ENCODE results near the gene HPSE2. TPM values are rescaled to one million over a fixed set of nuclear protein-coding genes. Genes with fewer than 3 reads are reported as not detected.

Gene HPSE2
- total and polyA plus RNA-seq, 2 experiments from 2014 or later: 0.10 to 0.24 TPM

GRCh38 chr10:98980353-98980752 lies 255.3 kb downstream of the HPSE2 start (continued):
- no peak for TF ChIP-seq CTCF (conservative IDR thresholded peaks at IDR 0.05; ENCODE audit: low read depth in 2 of 2)
- no peak for TF ChIP-seq JUNB (IDR thresholded peaks at IDR 0.05; ENCODE audit: unreplicated experiment)
- no peak for TF ChIP-seq EZH2phosphoT487 (IDR thresholded peaks at IDR 0.05; ENCODE audit: unreplicated experiment)
- no peak for TF ChIP-seq EZH2 (IDR thresholded peaks at IDR 0.05; ENCODE audit: low read depth, unreplicated experiment)
- TF ChIP-seq NANOG (IDR thresholded peaks at IDR 0.05; ENCODE audit: borderline replicate concordance): no peak
- TF ChIP-seq ETS1 (IDR thresholded peaks at IDR 0.05): no peak

GRCh38 chr10:98971464-98971863 lies 264.2 kb downstream of the HPSE2 start:
- H3K9me2 ChIP-seq (ENCODE audit: insufficient read depth): no peaks in the 10 kb centered on the region
- DNase-seq (ENCODE audit: low spot score) (no peak), ATAC-seq (no peak)
- no peaks in the 10 kb centered on the region for H3K36me3 ChIP-seq (ENCODE audit: insufficient read depth)
- no peak overlapping the region for H3K27ac ChIP-seq (ENCODE audit: low read depth)
- no peaks in the 10 kb centered on the region for H3K4me1 ChIP-seq (ENCODE audit: insufficient read depth)
- Mint-ChIP-seq H3K27ac (no peak overlapping the region), H3K9me3 (no peaks in the 10 kb centered on the region), H3K4me1 (no peaks in the 10 kb centered on the region), H3K36me3 (ENCODE audit: low read depth) (no peaks in the 10 kb centered on the region), H3K27me3 (ENCODE audit: insufficient read depth, low read depth, poor library complexity) (no peaks in the 10 kb centered on the region), H3K4me3 (no peak overlapping the region)
- H4K20me1 ChIP-seq (replicated peaks; ENCODE audit: insufficient read depth): no peaks in the 10 kb centered on the region
- H3K4me3 ChIP-seq: no peak overlapping the region
- no peak overlapping the region for H3K4me2 ChIP-seq
- H2AFZ ChIP-seq: no peak overlapping the region
- H3K79me2 ChIP-seq (replicated peaks; ENCODE audit: insufficient read depth): no peaks in the 10 kb centered on the region
- H3K27me3 ChIP-seq (ENCODE audit: insufficient read depth): no peaks in the 10 kb centered on the region
- no peaks in the 10 kb centered on the region for H3F3A ChIP-seq (replicated peaks; ENCODE audit: low read depth)
- TF ChIP-seq REST (IDR thresholded peaks at IDR 0.05; ENCODE audit: unreplicated experiment): no peak
- TF ChIP-seq ETS1 (IDR thresholded peaks at IDR 0.05): no peak
- TF ChIP-seq POLR2AphosphoS5 (IDR thresholded peaks at IDR 0.05; ENCODE audit: low read depth): no peak
- no peak for TF ChIP-seq JUNB (IDR thresholded peaks at IDR 0.05; ENCODE audit: unreplicated experiment)
- TF ChIP-seq STAT1 (IDR thresholded peaks at IDR 0.05; ENCODE audit: unreplicated experiment): no peak
- TF ChIP-seq ZNF331 (CRISPR knock-in tag; IDR thresholded peaks at IDR 0.05; ENCODE audit: low read depth): no peak
- no peak for TF ChIP-seq EZH2phosphoT487 (IDR thresholded peaks at IDR 0.05; ENCODE audit: unreplicated experiment)
- TF ChIP-seq NANOG (IDR thresholded peaks at IDR 0.05; ENCODE audit: borderline replicate concordance): no peak
- no peak for TF ChIP-seq ZNF114 (CRISPR knock-in tag; IDR thresholded peaks at IDR 0.05)
- TF ChIP-seq ZNF462 (CRISPR knock-in tag; IDR thresholded peaks at IDR 0.05): no peak

Data from GM23338 (cell line).